Amniotic stem cell (primary cell): ENCODE data around the gene NDUFAF2.
"Not testable (repeated sequence)": the region's sequence is repeated elsewhere in the genome, so short reads cannot be mapped to it uniquely, and the experiment has no call there.

ENCODE experiments used
- DNase-seq: peaks from one replicate; lab custom pipeline; 2025; lab: John Stamatoyannopoulos, UW

NDUFAF2 gene

DNA sequence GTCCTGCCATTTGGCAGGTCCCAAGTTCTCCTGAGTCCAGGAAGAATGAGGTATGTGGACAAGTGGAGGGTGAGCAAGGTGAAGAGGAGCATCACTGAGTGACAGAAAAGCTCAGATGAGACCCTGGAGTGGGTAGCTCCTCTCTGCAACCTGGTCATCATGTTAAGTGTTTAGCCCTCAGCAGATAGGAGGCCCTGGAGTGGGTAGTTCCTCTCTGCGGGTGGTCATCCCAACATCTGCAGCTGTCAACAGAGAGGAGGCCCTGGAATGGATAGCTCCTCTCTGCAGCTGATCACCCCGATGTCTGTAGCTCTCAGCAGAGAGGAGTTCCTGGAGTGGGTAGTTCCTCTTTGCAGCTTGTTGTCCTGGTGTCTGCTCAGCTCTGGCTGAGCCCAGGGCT, 48.4 kb downstream of the NDUFAF2 start:
- no peak for DNase-seq

- DNase-seq = no peak
These were observed 49.0 kb downstream of the NDUFAF2 start for GRCh38 chr5:60993875-60994571.

- DNase-seq = no peak
These were observed 51.4 kb downstream of the NDUFAF2 start for GRCh38 chr5:60996368-60996767.

GRCh38 chr5:60997721-60998120, 52.7 kb downstream of the NDUFAF2 start:
- no peak for DNase-seq

GRCh38 chr5:61000887-61001286, 55.9 kb downstream of the NDUFAF2 start:
- DNase-seq = no peak

DNA sequence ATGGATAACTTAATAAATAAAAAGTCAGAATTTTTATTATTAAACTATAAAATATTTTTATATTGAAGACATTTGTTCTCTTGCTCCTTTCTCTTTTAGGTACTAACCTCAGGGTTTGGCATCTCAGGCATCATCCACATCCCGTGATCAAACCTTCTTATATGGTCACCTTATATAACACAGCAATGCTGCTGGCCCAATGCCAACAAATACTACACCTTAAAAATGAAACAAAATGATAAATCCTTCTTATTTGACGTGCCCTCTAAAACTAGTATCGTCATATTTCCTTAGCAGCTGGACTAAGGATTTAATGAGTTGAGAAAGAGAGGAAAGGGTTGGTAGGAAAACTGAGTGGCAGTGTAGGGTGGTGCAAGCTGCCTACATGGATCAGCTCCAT, 56.6 kb downstream of the NDUFAF2 start:
- DNase-seq = no peak

DNA sequence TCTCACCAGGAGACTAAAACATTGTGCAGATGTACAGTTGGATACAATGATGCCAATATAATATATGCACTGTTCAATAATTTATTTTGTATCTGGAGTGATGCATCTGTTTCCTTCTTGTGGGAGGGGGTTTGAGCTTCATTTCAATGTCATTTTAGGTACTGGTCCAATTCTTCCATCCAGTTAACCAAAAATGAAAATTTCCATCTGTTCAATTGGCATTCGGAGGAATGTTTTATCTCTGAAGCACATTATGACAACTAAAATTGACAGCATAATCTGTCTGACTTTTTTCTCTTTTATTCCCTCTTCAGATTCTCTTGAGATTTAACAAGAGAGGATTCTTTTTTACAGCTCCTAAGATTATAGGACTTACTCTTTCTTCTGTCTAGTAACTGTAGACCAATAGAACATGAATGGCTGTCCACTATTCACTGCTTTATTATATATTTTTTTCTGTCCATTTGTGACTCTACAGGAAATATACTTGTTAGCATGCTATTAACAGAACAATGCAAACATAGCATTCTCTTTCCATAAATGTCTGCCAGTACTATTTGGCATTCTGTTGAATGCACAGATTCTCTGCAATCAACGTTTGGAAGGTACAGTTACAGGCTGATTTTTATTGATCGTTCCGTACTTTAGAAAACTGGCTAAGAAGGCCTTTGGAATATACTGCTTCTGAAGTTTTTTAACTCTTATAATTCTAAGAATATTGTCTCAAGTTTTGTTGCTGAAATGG, 57.8 kb downstream of the NDUFAF2 start:
- DNase-seq = no peak

- DNase-seq = no peak
These were observed 59.4 kb downstream of the NDUFAF2 start for GRCh38 chr5:61004448-61004847.

DNA sequence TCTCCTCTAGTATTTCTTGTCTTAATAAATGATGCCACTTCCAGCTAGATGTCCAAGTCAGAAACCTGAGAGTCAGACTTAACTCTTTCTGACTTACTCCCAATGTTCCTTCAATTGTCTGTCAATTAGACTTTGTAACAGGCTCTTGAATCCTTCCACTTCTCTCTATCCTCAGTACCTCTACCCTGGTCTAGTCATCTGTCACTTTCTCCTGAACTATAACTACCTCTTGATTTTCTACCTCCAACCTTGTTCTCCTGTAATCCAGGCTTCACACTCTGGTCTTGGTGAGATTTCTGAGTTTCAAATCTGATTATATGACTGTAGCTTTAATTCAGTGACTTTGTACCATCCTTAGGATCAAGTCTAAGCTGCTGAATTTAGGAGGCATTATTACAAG, 64.9 kb downstream of the NDUFAF2 start:
- DNase-seq = no peak

- no peak for DNase-seq
These were observed 65.8 kb downstream of the NDUFAF2 start for GRCh38 chr5:61010467-61011454.

DNA sequence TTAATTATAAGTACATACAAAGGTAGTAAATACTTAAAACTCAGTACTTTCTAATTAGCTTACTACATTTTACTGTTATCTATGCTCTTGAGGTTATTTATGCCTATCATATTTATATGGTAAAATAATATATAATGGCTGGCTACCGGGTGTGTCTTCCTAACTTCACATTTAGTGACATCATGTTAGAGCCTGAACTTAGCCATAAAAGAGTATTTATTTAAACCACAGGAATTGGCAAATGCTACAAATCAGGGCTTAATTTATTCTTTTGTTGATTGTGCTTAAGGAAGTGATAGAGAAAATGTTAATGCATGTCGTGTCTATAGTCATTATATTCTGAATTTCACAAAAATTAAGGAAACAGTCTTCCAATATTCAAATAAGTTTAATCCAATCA, 73.1 kb downstream of the NDUFAF2 start:
- no peak for DNase-seq

- DNase-seq = no peak
These were observed 74.6 kb downstream of the NDUFAF2 start for GRCh38 chr5:61019642-61020041.

GRCh38 chr5:61020415-61020814, 75.4 kb downstream of the NDUFAF2 start:
- no peak for DNase-seq

- no peak for DNase-seq
These were observed 78.1 kb downstream of the NDUFAF2 start for GRCh38 chr5:61023131-61023530.

DNA sequence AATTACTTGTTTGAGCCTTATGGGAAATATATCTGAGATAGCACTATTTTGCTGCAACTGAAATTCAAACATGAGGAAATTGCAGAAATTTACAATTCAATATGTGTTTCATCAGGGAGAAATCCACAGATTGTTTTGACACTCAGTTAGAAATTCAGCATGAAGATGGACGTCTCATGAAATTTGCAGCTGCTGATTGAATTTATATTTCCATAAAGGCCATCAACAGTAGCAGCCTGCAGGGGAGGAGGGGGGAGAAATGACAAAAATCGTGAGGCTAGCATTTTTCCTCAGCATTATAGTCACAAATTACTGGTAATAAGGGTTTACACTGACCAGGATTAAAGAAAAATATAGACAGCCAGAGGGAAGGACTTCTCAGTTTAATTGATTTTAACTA, 81.0 kb downstream of the NDUFAF2 start:
- DNase-seq = no peak

GRCh38 chr5:61028382-61028781, 83.4 kb downstream of the NDUFAF2 start:
- DNase-seq = no peak

DNA sequence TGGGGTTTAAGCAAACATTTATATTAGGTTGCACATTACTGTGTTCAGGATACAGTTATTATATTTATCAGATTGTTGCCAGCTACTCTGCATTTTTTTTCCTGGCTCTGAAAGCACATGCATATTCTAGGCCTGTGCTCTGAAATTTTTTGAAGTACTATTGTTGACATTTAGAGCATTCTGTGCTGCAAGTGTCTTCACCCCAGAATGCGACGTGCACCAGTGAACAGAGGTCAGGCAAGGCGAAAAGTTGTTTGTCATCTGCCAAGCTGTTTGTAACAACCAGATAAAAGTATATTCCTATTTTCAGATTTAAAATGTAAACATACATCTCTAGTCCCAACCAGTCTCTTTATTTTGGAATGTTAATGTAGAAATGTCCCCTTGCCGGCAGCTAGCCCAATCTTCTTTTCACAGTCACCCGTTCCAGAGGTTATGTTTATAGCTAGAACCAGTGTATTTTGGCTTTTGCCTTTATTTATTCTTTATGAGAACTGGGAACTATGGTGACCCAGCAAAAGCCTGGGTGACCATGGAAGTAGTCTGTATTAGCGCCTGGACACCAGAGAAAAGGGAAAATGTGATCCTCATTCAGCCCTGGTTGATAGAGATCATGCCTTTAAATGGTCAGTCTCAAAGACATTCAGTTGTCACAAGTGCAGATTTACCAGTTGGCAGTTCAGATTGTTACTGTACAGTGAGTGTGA, 84.6 kb downstream of the NDUFAF2 start:
- no peak for DNase-seq

DNA sequence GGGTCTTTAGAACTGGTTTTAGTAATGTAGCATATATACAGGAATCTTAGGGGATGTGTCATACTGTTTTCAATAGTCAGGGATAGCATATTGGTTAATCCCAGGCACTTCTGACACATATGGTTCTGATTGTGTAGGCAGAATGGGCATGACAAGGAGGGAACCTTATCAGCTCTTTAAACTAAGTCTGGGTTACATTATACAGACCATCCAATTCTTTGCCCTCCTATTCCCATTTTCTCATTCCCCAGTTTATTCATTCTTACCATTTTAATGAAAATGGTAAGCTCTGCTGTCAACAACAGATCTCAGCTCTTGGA, 85.1 kb downstream of the NDUFAF2 start:
- no peak for DNase-seq

- not testable (repeated sequence) for DNase-seq
These were observed 86.3 kb downstream of the NDUFAF2 start for GRCh38 chr5:61031301-61031700.

DNA sequence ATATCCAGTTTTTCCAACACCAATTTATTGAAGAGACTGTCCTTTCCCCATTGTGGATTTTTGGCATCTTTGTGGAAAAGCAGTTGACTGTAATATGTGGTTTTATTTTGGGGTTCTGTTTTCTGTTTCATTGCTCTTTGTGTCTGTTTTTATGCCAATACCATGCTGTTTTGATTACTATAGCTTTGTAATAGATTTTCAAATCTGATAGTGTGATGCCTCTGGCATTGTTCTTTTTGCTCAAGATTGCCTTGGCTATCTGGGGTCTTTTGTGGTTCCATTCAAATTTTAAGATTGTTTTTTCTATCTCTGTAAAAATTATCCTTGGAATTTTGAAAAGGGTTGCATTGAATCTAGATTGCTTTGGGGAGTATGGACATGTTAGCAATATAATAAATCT, 99.5 kb downstream of the NDUFAF2 start:
- no peak for DNase-seq

DNA sequence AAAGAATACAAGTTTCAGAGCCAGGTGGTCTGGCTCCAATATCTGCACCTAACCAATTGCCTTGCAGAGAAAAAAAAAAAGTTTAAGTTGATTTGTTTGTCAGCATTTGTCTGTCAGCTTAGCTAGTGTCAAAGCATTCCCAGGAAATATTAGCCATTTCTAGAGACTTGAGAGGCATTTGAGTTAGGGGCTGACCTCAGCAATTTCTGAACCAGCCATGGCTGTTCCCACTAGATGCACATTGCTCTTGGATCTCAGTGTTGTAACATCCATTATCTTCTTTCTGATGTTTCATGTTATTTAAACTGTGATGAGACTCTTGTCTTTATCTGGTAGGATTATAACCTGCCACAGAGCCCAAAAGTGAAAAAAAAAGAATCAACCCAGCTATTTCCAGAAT, 102.3 kb downstream of the NDUFAF2 start:
- no peak for DNase-seq

DNA sequence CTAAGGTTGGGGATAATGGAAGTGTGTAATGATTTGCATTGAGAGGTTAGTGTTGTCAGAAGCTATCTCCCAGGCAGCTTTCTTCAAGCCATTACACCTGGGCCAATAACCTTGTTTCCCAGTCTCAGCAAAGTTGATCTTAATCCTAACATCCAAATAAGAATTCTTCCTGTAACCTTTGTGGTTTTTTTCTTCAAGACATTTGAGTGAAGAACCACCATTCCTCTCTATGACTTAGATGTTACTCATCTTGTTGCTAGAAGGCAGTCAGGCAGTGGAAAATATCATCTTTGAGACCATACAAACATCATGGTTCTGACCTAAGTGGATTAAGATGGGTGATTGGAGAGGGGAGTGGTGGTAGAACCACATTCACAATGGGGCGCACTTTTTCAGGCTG, 103.5 kb downstream of the NDUFAF2 start:
- DNase-seq = peak; percentile 52
